Upper lobe of left lung (tissue), 6 donors: ENCODE data around the gene CD8B2. TPM values are rescaled to one million over a fixed set of nuclear protein-coding genes. Genes with fewer than 3 reads are reported as not detected.

Experiments used
- ATAC-seq, 2 donors: fragments of 200-7000 bp; cut with Tn5 transposase; one replicate each; pipeline ENCODE4 v1.9.1; 2022; ENCODE audit warnings: mild to moderate bottlenecking in 2 of 2, moderate library complexity in 2 of 2; ENCODE audit not compliant: low FRiP score in 2 of 2
- DNase-seq, 2 donors: peaks; one replicate each; pipeline ENCODE4 v3.0.0-alpha.2; 2019 to 2020
- H3K27ac ChIP-seq, 4 donors: fragments of 200-600 bp; sonication (generic); one replicate each; pipeline ENCODE4 v1.5.1; 2016 to 2019
- H3K27me3 ChIP-seq, 4 donors: fragments of 200-600 bp; sonication (generic); one replicate each; pipeline ENCODE4 v1.5.1; 2017 to 2019
- H3K36me3 ChIP-seq, 4 donors: fragments of 200-600 bp; sonication (generic); one replicate each; pipeline ENCODE4 v1.5.1; 2016 to 2019
- H3K4me1 ChIP-seq, 4 donors: fragments of 200-600 bp; sonication (generic); one replicate each; pipeline ENCODE4 v1.5.1; 2018 to 2019
- H3K4me3 ChIP-seq, 4 donors: fragments of 200-600 bp; sonication (generic); one replicate each; pipeline ENCODE4 v1.5.1; 2017 to 2019; ENCODE audit warnings: mild to moderate bottlenecking in 2 of 4, moderate library complexity in 1 of 4
- H3K9me3 ChIP-seq, 4 donors: fragments of 200-600 bp; sonication (generic); one replicate each; pipeline ENCODE4 v1.5.1; 2018 to 2019
- EP300 ChIP-seq, 4 donors: sonication (generic); formaldehyde crosslinking; IDR thresholded peaks; one replicate each; pipeline ENCODE4 v1.5.1; 2017; ENCODE audit warnings: antibody characterized with exemption in 4 of 4, control low read depth in 2 of 4
- POLR2A ChIP-seq, 4 donors: fragments of 450-650 bp; IDR thresholded peaks; one replicate each; pipeline ENCODE4 v1.5.1; 2016 to 2017; ENCODE audit warnings: antibody characterized with exemption in 4 of 4, mild to moderate bottlenecking in 2 of 4
- POLR2AphosphoS5 ChIP-seq, 2 donors: sonication (generic); formaldehyde crosslinking; IDR thresholded peaks; one replicate each; pipeline ENCODE4 v1.5.1; 2017; ENCODE audit warnings: antibody characterized with exemption in 2 of 2
- WGBS, 2 donors: methylation state at CpG; one replicate each; pipeline ENCODE4 v1.1.5; 2017 to 2018; 5-methylcytosine and 5-hydroxymethylcytosine counted together
- total RNA-seq, 6 donors: library from RNA; depleted of rRNA in 4 of 6; stranded (reverse); fragments of >200 nt in 4 of 6; gene quantifications; one replicate each; pipeline versions ENCODE4 v1.1.0 to v1.2.1, GENCODE V29; 2016 to 2021
- TF ChIP-seq, protein P1 (sequence below), 6 experiments: fragments of 450-650 bp in 4 of 6; fragments of 200-600 bp in 2 of 6; sonication (generic) in 2 of 6; IDR thresholded peaks; one replicate each; pipeline ENCODE4 v1.5.1; 2016 to 2019; ENCODE audit warnings: antibody characterized with exemption in 6 of 6
- donor health status: DM: no; HTN: no; CAD: no; lungs with moderate emphysema.
- donor health status: DM: no; HTN: yes; CAD: no; lungs with severe emphysema.

Gene CD8B2
- total RNA-seq, 6 donors from 2014 or later = 0.30 TPM; not detected in 5

DNA sequence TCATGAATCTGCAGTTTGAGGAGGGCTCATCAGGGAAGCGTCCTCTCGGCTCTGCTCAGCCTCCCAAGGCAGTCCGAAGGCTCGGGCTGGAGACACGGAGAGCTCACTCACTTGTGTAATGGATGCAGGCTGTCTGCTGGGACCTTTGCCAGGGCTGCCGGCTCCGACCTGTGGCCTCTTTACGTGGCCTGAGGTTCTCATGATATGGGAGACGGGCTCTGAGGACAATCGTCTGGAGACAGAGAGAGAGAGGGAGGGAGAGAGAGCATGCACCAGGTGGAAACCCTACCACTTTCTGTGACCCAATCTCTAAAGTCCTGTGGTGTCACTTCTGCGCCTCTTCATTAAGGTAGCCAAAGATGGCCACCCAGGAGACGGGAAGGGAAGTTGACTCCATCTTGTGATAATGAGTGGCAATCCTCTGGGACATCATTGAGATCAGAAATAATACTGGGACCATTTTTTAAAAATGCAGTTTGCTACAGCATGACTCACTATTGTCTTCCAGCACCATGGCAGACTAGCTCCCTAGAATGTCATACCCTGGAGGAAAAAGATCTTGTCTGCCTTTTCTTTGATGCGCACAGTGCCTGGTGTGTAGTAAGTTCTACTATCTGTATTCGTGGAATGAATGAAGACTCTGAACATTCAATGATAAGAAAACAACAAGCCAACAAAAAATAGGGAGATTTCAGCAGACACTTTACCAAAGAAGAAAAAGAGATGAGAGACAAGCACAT, 60.2 kb downstream of the CD8B2 start:
- no peak for ATAC-seq
- DNase-seq = no peak

DNA sequence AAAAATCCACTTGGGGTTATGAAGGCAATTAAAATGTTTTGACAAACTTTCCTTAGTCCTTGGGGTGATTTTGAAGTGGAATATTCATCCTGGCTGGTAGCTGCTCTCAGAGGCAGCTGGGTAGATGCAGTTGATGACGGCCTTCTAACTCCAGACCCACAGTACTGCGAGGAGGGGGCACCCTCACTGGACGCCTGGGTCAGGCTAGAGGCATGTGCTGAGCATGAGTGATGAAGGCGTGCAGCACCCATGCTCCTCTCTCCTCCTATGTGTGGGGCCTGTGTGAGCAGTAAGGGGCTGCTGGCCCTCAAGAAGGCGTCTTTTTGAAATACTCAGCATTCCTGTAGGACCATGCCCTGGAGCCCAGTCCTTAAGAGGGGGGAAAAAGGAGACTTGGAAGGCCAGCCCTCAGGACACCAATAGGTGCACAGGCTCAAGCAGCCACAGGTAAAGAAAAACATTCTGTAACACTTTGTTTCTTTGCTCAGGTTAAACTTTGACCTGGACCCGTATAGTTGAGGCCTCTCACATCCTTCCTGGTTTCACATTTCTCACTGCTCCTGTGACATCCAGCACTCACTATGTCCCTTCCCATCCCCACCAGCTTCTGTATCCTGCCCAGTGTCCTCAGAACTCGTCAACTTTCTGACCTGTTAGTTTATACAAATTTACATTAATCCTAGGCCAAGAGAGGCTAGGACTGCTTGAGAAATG, 64.4 kb downstream of the CD8B2 start:
- ATAC-seq (peak in 1 of 2 donors; percentile 57), DNase-seq (no peak)
- H3K27ac ChIP-seq = no peak overlapping the region
- no peaks in the 10 kb centered on the region for H3K36me3 ChIP-seq
- WGBS, 2 donors = 58 to 61% methylated on average over 7 of the region's 7 CpGs
- H3K9me3 ChIP-seq = no peaks in the 10 kb centered on the region
- no peak overlapping the region for H3K4me3 ChIP-seq
- no peaks in the 10 kb centered on the region for H3K27me3 ChIP-seq
- H3K4me1 ChIP-seq = no peaks in the 10 kb centered on the region
- TF ChIP-seq EP300 (IDR thresholded peaks at IDR 0.05) (no peak), POLR2A (IDR thresholded peaks at IDR 0.05) (no peak), POLR2AphosphoS5 (IDR thresholded peaks at IDR 0.05) (no peak)
- TF ChIP-seq, protein P1, sequence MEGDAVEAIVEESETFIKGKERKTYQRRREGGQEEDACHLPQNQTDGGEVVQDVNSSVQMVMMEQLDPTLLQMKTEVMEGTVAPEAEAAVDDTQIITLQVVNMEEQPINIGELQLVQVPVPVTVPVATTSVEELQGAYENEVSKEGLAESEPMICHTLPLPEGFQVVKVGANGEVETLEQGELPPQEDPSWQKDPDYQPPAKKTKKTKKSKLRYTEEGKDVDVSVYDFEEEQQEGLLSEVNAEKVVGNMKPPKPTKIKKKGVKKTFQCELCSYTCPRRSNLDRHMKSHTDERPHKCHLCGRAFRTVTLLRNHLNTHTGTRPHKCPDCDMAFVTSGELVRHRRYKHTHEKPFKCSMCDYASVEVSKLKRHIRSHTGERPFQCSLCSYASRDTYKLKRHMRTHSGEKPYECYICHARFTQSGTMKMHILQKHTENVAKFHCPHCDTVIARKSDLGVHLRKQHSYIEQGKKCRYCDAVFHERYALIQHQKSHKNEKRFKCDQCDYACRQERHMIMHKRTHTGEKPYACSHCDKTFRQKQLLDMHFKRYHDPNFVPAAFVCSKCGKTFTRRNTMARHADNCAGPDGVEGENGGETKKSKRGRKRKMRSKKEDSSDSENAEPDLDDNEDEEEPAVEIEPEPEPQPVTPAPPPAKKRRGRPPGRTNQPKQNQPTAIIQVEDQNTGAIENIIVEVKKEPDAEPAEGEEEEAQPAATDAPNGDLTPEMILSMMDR (IDR thresholded peaks at IDR 0.05) = no peak

More for the DNA sequence above, 60.2 kb downstream of the CD8B2 start:
- peaks cover 0 to 7% (median 5%) of the 10 kb centered on the region in 4 donors for H3K4me1 ChIP-seq
- no peaks in the 10 kb centered on the region for H3K27me3 ChIP-seq
- H3K27ac ChIP-seq = no peak overlapping the region
- no peaks in the 10 kb centered on the region for H3K9me3 ChIP-seq
- TF ChIP-seq EP300 (IDR thresholded peaks at IDR 0.05) (no peak), POLR2A (IDR thresholded peaks at IDR 0.05) (no peak), POLR2AphosphoS5 (IDR thresholded peaks at IDR 0.05) (no peak)
- TF ChIP-seq, protein P1 (IDR thresholded peaks at IDR 0.05) = no peak
- H3K4me3 ChIP-seq = no peak overlapping the region
- H3K36me3 ChIP-seq = no peaks in the 10 kb centered on the region
- 51 to 61% methylated on average over 14 of the region's 14 CpGs for WGBS, 2 donors

DNA sequence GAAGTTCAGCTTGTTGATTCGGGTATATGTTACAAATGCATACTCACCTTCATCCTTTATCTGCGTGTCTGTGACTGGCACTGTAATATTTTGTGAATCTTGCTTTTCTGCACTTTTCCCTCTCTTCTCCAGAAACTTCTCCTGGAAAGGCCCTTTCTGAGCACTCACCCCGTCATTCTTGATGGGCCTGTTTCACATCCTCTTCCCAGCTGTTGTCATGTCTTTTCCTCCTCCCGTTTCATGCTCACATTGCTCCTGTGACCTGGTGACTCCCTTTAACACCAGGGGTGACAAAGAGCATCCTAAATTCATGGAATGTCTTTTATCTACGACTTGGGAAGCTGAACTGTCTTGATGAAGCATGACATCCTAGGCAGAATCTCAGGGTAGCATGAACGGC, 65.8 kb downstream of the CD8B2 start:
- H3K27me3 ChIP-seq = no peaks in the 10 kb centered on the region
- H3K27ac ChIP-seq = no peak overlapping the region
- H3K36me3 ChIP-seq = no peaks in the 10 kb centered on the region
- no peaks in the 10 kb centered on the region for H3K4me1 ChIP-seq
- no peak overlapping the region for H3K4me3 ChIP-seq
- ATAC-seq = no peak
- TF ChIP-seq POLR2AphosphoS5 (IDR thresholded peaks at IDR 0.05) = no peak
- TF ChIP-seq POLR2A (IDR thresholded peaks at IDR 0.05) = no peak
- TF ChIP-seq, protein P1 (IDR thresholded peaks at IDR 0.05) = no peak
- no peak for TF ChIP-seq EP300 (IDR thresholded peaks at IDR 0.05)
- DNase-seq = no peak
- H3K9me3 ChIP-seq = no peaks in the 10 kb centered on the region
- WGBS, 2 donors = 68 to 72% methylated on average over 6 of the region's 6 CpGs

DNA sequence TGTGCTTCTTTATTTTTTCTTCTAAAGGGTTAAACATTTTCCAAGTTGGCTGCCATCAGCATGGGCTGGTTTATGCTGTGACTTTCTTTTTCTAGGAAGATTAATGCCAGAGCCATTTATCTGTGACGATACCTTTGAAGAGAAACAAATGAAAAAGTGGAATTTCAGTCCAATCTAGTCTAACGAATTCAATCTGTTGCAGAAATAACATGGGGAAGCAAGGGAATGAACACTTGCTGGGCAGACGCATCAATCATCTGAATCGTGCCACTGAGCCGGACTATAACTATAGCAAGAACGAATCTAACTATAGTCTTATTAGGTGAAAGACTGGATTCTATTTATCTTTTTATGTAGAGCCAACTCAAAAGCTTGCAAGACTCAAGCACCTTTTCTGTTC, 66.2 kb downstream of the CD8B2 start:
- DNase-seq = no peak
- WGBS, 2 donors = 68 to 78% methylated on average over 6 of the region's 6 CpGs
- no peak for ATAC-seq
- Histone ChIP-seq H3K36me3 (no peaks in the 10 kb centered on the region), H3K9me3 (no peaks in the 10 kb centered on the region), H3K4me3 (no peak overlapping the region), H3K4me1 (no peaks in the 10 kb centered on the region), H3K27ac (no peak overlapping the region), H3K27me3 (no peaks in the 10 kb centered on the region)
- TF ChIP-seq POLR2A (IDR thresholded peaks at IDR 0.05) (no peak), POLR2AphosphoS5 (IDR thresholded peaks at IDR 0.05) (no peak), EP300 (IDR thresholded peaks at IDR 0.05) (no peak)
- TF ChIP-seq, protein P1 (IDR thresholded peaks at IDR 0.05) = no peak
